ENCODE measurements around the gene ATRNL1.

Gene ATRNL1

DNA sequence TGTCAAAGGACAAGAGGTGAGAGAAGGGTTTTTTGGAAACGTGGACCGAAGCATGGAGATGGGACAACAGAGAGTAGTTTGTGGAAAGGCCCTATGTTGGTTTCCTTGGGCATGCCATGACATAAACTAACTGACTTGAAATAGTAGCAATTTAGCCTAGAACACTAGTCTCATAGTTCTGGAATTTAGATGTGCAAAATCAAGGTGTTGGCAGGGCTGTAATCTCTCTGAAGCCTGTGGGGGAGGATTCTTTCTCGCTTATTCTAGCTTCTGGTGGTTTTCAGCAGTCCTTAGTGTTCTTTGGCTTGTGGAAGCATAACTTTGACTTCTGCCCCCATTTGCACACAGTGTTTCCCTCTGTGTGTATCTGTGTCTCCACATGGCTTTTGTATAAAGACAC lies 896.5 kb downstream of the ATRNL1 start:
- TF ChIP-seq, protein P1, sequence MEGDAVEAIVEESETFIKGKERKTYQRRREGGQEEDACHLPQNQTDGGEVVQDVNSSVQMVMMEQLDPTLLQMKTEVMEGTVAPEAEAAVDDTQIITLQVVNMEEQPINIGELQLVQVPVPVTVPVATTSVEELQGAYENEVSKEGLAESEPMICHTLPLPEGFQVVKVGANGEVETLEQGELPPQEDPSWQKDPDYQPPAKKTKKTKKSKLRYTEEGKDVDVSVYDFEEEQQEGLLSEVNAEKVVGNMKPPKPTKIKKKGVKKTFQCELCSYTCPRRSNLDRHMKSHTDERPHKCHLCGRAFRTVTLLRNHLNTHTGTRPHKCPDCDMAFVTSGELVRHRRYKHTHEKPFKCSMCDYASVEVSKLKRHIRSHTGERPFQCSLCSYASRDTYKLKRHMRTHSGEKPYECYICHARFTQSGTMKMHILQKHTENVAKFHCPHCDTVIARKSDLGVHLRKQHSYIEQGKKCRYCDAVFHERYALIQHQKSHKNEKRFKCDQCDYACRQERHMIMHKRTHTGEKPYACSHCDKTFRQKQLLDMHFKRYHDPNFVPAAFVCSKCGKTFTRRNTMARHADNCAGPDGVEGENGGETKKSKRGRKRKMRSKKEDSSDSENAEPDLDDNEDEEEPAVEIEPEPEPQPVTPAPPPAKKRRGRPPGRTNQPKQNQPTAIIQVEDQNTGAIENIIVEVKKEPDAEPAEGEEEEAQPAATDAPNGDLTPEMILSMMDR (IDR thresholded peaks at IDR 0.05; ENCODE audit: low read depth, low read length), result no peak
- TF ChIP-seq EZH2phosphoT487 (IDR thresholded peaks at IDR 0.05; ENCODE audit: low read depth), result no peak
- no peaks in the 10 kb centered on the region for H3K27me3 ChIP-seq (ENCODE audit: low read depth, low read length)
- no peaks in the 10 kb centered on the region for H3K79me2 ChIP-seq (ENCODE audit: low read length)
- no peak overlapping the region for H3K4me3 ChIP-seq (ENCODE audit: low read length)
- no peaks in the 10 kb centered on the region for H4K20me1 ChIP-seq (ENCODE audit: insufficient read depth, low read length)
- no peak overlapping the region for H2AFZ ChIP-seq (ENCODE audit: low read depth, low read length)
- no peak overlapping the region for H3K4me2 ChIP-seq (ENCODE audit: low read length)
- no peaks in the 10 kb centered on the region for H3K9me3 ChIP-seq (ENCODE audit: insufficient read depth, low read length)
- H3K36me3 ChIP-seq (replicated peaks; ENCODE audit: low read depth, low read length), result no peaks in the 10 kb centered on the region
- H3K27ac ChIP-seq (ENCODE audit: low read length), result no peak overlapping the region
- no peak overlapping the region for H3K9ac ChIP-seq (ENCODE audit: low read length)
- no peaks in the 10 kb centered on the region for H3K4me1 ChIP-seq (ENCODE audit: low read length)

DNA sequence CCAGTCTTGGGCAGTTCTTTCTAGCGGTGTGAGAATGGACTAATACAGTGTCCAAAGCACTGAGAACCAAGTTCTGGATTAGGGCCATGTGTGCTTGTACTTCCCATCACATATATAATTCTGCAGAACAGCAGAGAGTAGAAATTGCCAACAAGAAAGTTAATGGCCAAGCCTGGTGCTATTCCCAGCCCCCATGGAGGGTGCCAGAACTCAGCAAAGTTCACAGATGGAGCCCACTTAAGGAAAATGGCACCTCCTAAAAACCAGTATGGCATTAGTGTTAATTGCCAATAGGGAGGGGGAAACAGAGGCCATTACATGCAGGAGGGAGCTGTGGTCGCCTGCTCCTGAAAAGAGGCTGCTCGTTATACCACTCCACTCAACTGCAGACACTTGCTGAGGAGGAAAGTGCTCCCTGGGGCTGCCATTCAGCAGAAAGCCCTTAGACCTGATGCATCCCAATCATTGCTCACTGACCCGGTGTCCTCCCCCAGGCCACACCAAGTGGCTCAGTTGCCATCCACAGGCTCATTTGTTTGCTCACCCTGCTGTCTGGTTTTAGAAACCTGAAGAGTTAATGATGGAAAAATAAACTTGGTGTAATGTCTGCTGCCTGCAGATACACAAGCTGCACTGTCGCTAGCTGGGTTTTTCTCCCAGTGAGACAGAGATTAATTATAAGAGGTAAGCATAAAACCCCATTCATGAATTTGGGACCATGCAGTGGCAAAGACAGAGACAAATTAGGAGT lies 899.2 kb downstream of the ATRNL1 start:
- TF ChIP-seq, protein P1 (IDR thresholded peaks at IDR 0.05; ENCODE audit: low read depth, low read length), result no peak
- TF ChIP-seq EZH2phosphoT487 (IDR thresholded peaks at IDR 0.05; ENCODE audit: low read depth), result no peak
- no peaks in the 10 kb centered on the region for H3K36me3 ChIP-seq (replicated peaks; ENCODE audit: low read depth, low read length)
- no peak overlapping the region for H3K9ac ChIP-seq (ENCODE audit: low read length)
- no peak overlapping the region for H3K4me2 ChIP-seq (ENCODE audit: low read length)
- H3K79me2 ChIP-seq (ENCODE audit: low read length), result no peaks in the 10 kb centered on the region
- H3K4me1 ChIP-seq (ENCODE audit: low read length), result no peaks in the 10 kb centered on the region
- no peak overlapping the region for H3K4me3 ChIP-seq (ENCODE audit: low read length)
- H3K9me3 ChIP-seq (ENCODE audit: insufficient read depth, low read length), result no peaks in the 10 kb centered on the region
- no peaks in the 10 kb centered on the region for H4K20me1 ChIP-seq (ENCODE audit: insufficient read depth, low read length)
- no peak overlapping the region for H2AFZ ChIP-seq (ENCODE audit: low read depth, low read length)
- no peaks in the 10 kb centered on the region for H3K27me3 ChIP-seq (ENCODE audit: low read depth, low read length)
- no peak overlapping the region for H3K27ac ChIP-seq (ENCODE audit: low read length)

DNA sequence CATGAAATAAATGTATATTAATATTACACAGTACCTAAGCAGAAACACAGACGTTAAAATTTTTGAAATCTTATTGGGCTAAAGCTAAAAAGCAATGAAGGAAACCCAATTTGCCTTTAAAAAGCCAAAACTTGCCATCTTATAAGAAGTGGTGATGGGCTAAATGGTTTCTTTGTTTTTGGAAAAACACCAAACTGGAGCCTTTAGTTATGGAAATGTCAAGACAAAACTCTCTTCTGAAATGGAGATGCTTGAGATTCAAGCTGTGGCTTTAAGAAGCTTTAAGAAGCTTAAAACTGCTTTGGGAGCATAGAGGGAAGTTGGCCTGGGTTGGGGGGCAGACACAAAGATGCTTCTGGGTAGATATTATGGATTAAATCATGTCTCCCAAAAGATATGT lies 902.9 kb downstream of the ATRNL1 start:
- no peak for TF ChIP-seq EZH2phosphoT487 (IDR thresholded peaks at IDR 0.05; ENCODE audit: low read depth)
- TF ChIP-seq, protein P1 (IDR thresholded peaks at IDR 0.05; ENCODE audit: low read depth, low read length), result no peak
- H2AFZ ChIP-seq (ENCODE audit: low read depth, low read length), result no peak overlapping the region
- H3K79me2 ChIP-seq (ENCODE audit: low read length), result no peaks in the 10 kb centered on the region
- H3K9me3 ChIP-seq (ENCODE audit: insufficient read depth, low read length), result no peaks in the 10 kb centered on the region
- no peak overlapping the region for H3K4me3 ChIP-seq (ENCODE audit: low read length)
- no peak overlapping the region for H3K27ac ChIP-seq (ENCODE audit: low read length)
- H3K4me1 ChIP-seq (ENCODE audit: low read length), result no peaks in the 10 kb centered on the region
- no peaks in the 10 kb centered on the region for H3K36me3 ChIP-seq (replicated peaks; ENCODE audit: low read depth, low read length)
- no peak overlapping the region for H3K4me2 ChIP-seq (ENCODE audit: low read length)
- H3K9ac ChIP-seq (ENCODE audit: low read length), result no peak overlapping the region
- H3K27me3 ChIP-seq (ENCODE audit: low read depth, low read length), result no peaks in the 10 kb centered on the region
- H4K20me1 ChIP-seq (ENCODE audit: insufficient read depth, low read length), result no peaks in the 10 kb centered on the region

DNA sequence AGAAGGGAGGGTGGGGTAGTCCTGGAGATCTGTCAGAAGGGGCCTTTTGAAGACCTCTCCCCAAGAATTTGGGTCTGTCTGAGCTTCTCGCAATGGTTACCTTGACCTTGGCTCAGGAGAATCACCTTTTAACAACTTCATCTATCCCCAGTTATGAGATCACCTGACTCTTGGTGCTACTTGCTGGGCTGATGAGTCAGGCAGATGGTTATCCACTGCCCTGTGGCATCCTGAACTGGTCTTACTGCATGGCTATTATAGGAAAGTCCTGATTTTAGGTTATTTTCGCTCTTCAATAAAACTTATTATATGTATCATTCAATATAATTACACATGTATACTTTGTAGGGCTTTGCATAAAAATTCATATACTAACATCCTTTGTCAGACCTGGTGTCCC lies 905.1 kb downstream of the ATRNL1 start:
- TF ChIP-seq, protein P1 (IDR thresholded peaks at IDR 0.05; ENCODE audit: low read depth, low read length), result no peak
- TF ChIP-seq EZH2phosphoT487 (IDR thresholded peaks at IDR 0.05; ENCODE audit: low read depth), result no peak
- Histone ChIP-seq H3K36me3 (replicated peaks; ENCODE audit: low read depth, low read length) (no peaks in the 10 kb centered on the region), H3K27ac (ENCODE audit: low read length) (no peak overlapping the region), H3K4me1 (ENCODE audit: low read length) (no peaks in the 10 kb centered on the region), H3K27me3 (ENCODE audit: low read depth, low read length) (no peaks in the 10 kb centered on the region), H4K20me1 (ENCODE audit: insufficient read depth, low read length) (no peaks in the 10 kb centered on the region), H3K4me3 (ENCODE audit: low read length) (no peak overlapping the region), H3K9ac (ENCODE audit: low read length) (no peak overlapping the region), H3K79me2 (ENCODE audit: low read length) (no peaks in the 10 kb centered on the region), H3K9me3 (ENCODE audit: insufficient read depth, low read length) (no peaks in the 10 kb centered on the region), H3K4me2 (ENCODE audit: low read length) (no peak overlapping the region), H2AFZ (ENCODE audit: low read depth, low read length) (no peak overlapping the region)
